ENCODE measurements around the gene MTUS2.

The MTUS2 gene

GRCh38 chr13:28877408-28877807 is 57.3 kb downstream of the MTUS2 start:
- TF ChIP-seq EZH2 (optimal IDR thresholded peaks at IDR 0.05; ENCODE audit: low read depth, low read length) (no peak), CTCF (IDR thresholded peaks at IDR 0.05; ENCODE audit: low read length) (no peak), EZH2phosphoT487 (IDR thresholded peaks at IDR 0.05; ENCODE audit: low read length) (no peak)
- Histone ChIP-seq H3K4me3 (ENCODE audit: low read length) (no peak overlapping the region), H2AFZ (ENCODE audit: low read length) (no peak overlapping the region), H3K27me3 (replicated peaks; ENCODE audit: insufficient read depth, low read length) (no peaks in the 10 kb centered on the region), H3K79me2 (ENCODE audit: low read length) (no peaks in the 10 kb centered on the region), H3K9ac (ENCODE audit: low read length) (no peak overlapping the region), H3K4me1 (ENCODE audit: low read length) (no peaks in the 10 kb centered on the region), H3K9me2 (replicated peaks; ENCODE audit: insufficient read depth, low read length) (no peaks in the 10 kb centered on the region), H4K20me1 (ENCODE audit: insufficient read depth, low read length) (no peaks in the 10 kb centered on the region), H3F3A (ENCODE audit: insufficient read depth, low read length) (no peaks in the 10 kb centered on the region), H3K9me3 (replicated peaks; ENCODE audit: insufficient read depth, low read length) (no peaks in the 10 kb centered on the region), H3K27ac (ENCODE audit: low read length) (no peak overlapping the region), H3K4me2 (ENCODE audit: low read depth, low read length) (no peak overlapping the region), H3K36me3 (replicated peaks; ENCODE audit: insufficient read depth, low read length) (no peaks in the 10 kb centered on the region)
- DNase-seq, result no peak

- no peak overlapping the region for H3K4me2 ChIP-seq (ENCODE audit: low read depth, low read length)
- H2AFZ ChIP-seq (ENCODE audit: low read length), result no peak overlapping the region
- H3K9me3 ChIP-seq (replicated peaks; ENCODE audit: insufficient read depth, low read length), result no peaks in the 10 kb centered on the region
- no peak overlapping the region for H3K27ac ChIP-seq (ENCODE audit: low read length)
- H4K20me1 ChIP-seq (ENCODE audit: insufficient read depth, low read length), result no peaks in the 10 kb centered on the region
- no peaks in the 10 kb centered on the region for H3K9me2 ChIP-seq (replicated peaks; ENCODE audit: insufficient read depth, low read length)
- H3K4me1 ChIP-seq (ENCODE audit: low read length), result no peaks in the 10 kb centered on the region
- H3K9ac ChIP-seq (ENCODE audit: low read length), result no peak overlapping the region
- H3F3A ChIP-seq (ENCODE audit: insufficient read depth, low read length), result no peaks in the 10 kb centered on the region
- TF ChIP-seq EZH2 (optimal IDR thresholded peaks at IDR 0.05; ENCODE audit: low read depth, low read length), result no peak
- no peak for TF ChIP-seq EZH2phosphoT487 (IDR thresholded peaks at IDR 0.05; ENCODE audit: low read length)
- TF ChIP-seq CTCF (IDR thresholded peaks at IDR 0.05; ENCODE audit: low read length), result no peak
- no peak for DNase-seq
- H3K79me2 ChIP-seq (ENCODE audit: low read length), result no peaks in the 10 kb centered on the region
- no peak overlapping the region for H3K4me3 ChIP-seq (ENCODE audit: low read length)
- H3K36me3 ChIP-seq (replicated peaks; ENCODE audit: insufficient read depth, low read length), result no peaks in the 10 kb centered on the region
- no peaks in the 10 kb centered on the region for H3K27me3 ChIP-seq (replicated peaks; ENCODE audit: insufficient read depth, low read length)
These were observed 65.0 kb downstream of the MTUS2 start for GRCh38 chr13:28885181-28885580.

GRCh38 chr13:28889086-28889732 is 69.1 kb downstream of the MTUS2 start:
- no peaks in the 10 kb centered on the region for H3K9me2 ChIP-seq (replicated peaks; ENCODE audit: insufficient read depth, low read length)
- H2AFZ ChIP-seq (ENCODE audit: low read length), result no peak overlapping the region
- H4K20me1 ChIP-seq (ENCODE audit: insufficient read depth, low read length), result no peaks in the 10 kb centered on the region
- no peak overlapping the region for H3K9ac ChIP-seq (ENCODE audit: low read length)
- no peak overlapping the region for H3K4me2 ChIP-seq (ENCODE audit: low read depth, low read length)
- no peaks in the 10 kb centered on the region for H3K27me3 ChIP-seq (replicated peaks; ENCODE audit: insufficient read depth, low read length)
- DNase-seq, result no peak
- no peaks in the 10 kb centered on the region for H3K36me3 ChIP-seq (replicated peaks; ENCODE audit: insufficient read depth, low read length)
- TF ChIP-seq CTCF (IDR thresholded peaks at IDR 0.05; ENCODE audit: low read length) (no peak), EZH2phosphoT487 (IDR thresholded peaks at IDR 0.05; ENCODE audit: low read length) (no peak), EZH2 (optimal IDR thresholded peaks at IDR 0.05; ENCODE audit: low read depth, low read length) (no peak)
- no peaks in the 10 kb centered on the region for H3F3A ChIP-seq (ENCODE audit: insufficient read depth, low read length)
- no peaks in the 10 kb centered on the region for H3K9me3 ChIP-seq (replicated peaks; ENCODE audit: insufficient read depth, low read length)
- H3K27ac ChIP-seq (ENCODE audit: low read length), result no peak overlapping the region
- H3K4me3 ChIP-seq (ENCODE audit: low read length), result no peak overlapping the region
- no peaks in the 10 kb centered on the region for H3K79me2 ChIP-seq (ENCODE audit: low read length)
- H3K4me1 ChIP-seq (ENCODE audit: low read length), result no peaks in the 10 kb centered on the region

All from MM.1S (cell line).